HS-27A (cell line): ENCODE measurements around the gene TMPRSS3.

Experiments used
- DNase-seq: peaks from one replicate; pipeline ENCODE4 v3.0.0-alpha.2; 2012; ENCODE audit warnings: low read depth, missing footprints

The TMPRSS3 gene

DNA sequence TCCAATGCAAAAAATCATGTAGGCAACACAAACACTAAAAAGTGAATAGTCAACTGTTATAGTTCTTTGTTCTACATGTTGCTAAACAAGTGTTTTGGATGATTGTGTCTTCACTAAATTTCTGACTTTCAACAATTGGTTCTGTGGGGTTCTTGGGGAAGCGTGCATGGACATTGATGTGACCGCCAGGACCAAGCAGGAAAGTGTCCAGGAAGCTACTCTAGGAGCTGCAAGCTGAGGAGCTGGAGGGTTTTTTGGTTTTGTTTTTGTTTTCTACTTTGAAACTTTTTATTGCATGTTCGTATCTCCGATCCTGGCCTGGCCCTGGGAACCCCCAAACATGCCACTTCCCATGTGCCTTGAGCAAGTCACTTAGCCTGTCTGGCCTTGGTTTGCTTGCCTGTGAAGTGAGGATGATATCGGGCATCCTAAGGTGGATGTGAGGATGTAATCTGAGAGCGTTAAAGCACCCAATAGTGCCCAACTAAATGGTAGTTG is 8.0 kb downstream of the TMPRSS3 start:
- no peak for DNase-seq

- no peak for DNase-seq
These were observed 8.7 kb downstream of the TMPRSS3 start for GRCh38 chr21:42387164-42387563.

GRCh38 chr21:42386034-42386591 is 9.7 kb downstream of the TMPRSS3 start:
- no peak for DNase-seq

- DNase-seq: no peak
These were observed 10.2 kb downstream of the TMPRSS3 start for GRCh38 chr21:42385619-42386018.

DNA sequence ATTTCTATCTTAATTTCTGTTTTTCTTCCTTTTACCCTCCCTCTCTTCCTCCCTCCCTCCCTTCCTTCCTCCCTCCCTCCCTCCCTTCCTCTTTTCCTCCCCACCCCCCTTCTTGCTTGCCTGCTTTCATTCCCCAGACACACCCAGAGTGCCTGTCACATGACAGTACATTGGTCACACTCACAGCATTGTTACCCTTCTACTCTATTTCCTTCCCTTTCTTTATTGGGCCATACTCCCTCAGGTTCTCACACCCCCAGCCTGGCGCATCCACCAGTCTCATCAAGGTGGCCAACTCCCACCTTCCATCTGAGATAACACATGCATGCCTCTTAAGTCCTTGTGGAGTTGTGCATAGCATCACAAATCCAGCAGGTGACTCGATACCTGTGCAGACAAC is 10.9 kb downstream of the TMPRSS3 start:
- no peak for DNase-seq

GRCh38 chr21:42384156-42384945 is 11.5 kb downstream of the TMPRSS3 start:
- no peak for DNase-seq

DNA sequence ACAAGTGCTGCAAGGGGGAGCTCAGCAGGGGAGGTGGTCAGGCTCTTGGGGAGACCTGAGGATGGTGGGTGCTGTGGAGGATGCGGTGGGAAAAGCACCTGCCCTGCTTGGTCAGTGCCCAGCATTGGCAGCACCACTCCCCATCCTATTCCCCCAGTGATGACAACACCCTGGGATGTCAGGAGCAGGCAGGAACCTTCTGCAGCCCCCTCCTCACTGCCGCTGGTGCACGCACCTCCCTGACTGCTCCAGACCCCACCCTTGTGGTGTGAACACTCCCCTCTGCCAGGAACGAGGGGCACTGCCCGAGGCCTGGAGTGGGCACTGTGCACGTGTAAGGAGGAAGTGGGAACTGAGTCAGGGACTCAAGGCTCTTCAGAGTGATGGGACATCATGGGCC is 12.5 kb downstream of the TMPRSS3 start:
- DNase-seq: no peak

GRCh38 chr21:42382915-42383314 is 12.9 kb downstream of the TMPRSS3 start:
- DNase-seq: no peak

- DNase-seq: no peak
These were observed 14.4 kb downstream of the TMPRSS3 start for GRCh38 chr21:42381347-42381984.

DNA sequence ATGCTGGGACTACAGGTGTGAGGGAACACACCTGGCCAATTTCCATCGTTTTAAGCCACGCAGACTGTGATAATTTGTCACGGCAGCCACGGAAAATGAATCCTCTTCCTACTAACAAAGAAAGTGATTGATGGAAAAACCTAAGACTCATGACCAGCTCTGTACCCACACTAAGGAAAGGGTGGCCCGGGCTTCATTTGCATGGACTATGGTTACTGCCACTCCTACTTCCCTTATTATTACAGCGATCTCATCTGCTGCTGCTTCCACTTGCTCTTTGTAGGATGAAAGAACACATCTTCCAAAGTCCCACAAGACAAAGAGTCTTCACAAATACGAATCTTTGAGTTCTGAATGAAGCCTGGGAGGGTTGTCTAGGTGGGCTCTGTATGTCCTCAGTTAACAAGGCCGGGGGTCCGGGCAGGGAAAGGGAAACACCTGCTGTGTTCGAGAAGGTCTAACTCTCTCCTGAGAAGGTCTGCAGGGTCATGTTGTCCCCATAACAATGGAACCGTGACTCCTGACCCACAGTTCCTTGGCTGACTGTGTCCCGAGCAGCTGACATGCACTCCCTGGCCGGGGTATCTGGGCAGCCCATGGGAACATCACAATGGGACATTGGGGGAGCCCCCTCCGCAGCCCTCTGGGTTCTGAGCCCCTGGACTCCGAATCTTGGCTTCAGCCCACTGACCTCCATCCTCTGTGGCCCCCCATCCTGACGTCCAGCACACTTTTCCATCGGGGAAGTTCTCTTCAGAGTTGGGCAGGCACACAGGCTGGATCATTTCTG is 16.2 kb downstream of the TMPRSS3 start:
- no peak for DNase-seq

- DNase-seq: no peak
These were observed 17.4 kb downstream of the TMPRSS3 start for GRCh38 chr21:42378418-42378817.

DNA sequence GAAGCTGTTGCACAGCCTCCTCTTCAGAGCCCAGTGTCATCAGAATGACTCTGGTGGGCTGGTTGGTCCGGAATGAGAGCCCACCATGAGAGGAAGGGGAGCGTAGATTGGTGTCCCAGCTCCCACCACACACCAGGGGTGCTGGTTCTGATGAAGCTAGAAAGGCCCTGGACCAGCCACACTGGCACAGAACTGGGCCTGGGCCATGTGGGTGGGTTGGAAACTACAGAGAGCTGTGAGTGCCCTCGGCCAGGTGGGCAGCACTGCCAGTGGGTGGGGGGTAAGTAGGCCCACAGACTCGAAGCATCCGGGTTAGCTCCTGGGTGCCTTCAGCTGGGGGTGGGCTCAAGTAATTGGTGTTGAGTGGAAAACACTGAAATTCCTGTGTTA is 17.9 kb downstream of the TMPRSS3 start:
- DNase-seq: no peak

DNA sequence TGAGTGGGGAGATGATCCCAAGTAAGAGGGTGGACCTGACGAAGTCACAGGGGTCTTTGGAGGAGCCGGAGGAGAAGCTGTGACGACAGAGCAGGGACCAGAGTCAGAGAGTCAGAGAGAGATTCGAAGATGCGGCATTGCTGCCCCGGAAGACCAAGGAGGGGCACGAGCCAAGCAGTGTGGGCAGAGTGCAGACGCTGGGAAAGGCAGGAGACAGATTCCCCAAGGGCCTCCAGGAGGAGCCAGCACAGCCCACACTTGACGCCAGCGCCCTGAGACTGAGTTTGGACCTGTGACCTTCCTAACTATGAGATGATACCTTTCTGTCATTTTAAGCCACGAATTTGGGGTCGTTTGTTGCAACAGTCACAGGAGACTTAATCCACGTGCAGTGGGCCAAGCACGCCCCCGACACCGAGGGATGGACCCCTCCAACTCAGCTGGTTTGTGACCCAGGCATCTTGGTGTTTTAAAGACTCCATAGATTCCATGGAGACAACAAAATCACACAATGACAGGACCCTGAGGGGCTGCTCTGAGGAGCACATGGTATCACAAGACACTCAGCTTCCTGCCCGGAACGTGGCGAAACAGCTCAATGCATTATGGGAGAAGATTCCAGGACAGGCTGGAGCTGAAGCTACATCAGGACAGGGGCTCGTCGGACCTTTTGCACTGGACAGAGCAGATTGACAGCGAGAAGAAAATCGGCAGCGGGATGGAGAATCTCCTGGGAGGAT is 18.5 kb downstream of the TMPRSS3 start:
- no peak for DNase-seq

DNA sequence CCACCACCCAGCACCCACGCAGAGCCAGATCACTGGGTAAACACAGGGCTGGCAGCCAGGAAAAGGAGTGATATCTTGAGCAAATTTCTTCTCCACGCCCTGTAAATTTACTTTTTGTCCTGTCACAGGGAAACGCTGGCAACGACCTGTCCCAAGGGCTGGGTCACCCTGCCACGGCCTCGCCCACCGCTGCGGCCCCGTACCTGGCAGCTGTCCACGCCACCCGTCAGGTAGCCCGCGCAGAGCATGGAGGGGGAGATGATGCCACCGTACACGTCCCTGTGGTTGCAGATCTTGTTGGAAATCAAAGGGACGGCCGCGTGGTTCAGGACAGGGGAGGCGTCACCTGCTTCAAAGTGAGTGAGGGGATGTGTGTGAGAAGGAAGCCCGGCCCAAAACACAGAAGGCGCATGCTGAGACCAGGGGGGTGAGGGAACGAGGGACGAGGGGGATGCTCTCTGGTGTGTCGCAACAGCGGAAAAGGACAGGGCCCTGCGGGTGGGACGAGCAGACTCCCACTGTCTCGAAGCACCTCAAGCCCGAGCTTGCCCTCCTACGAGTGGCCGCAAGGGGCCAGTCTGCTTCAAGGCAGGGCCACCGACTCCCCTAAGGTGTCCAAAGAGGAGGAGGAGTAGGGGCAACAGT is 19.4 kb downstream of the TMPRSS3 start:
- no peak for DNase-seq

DNA sequence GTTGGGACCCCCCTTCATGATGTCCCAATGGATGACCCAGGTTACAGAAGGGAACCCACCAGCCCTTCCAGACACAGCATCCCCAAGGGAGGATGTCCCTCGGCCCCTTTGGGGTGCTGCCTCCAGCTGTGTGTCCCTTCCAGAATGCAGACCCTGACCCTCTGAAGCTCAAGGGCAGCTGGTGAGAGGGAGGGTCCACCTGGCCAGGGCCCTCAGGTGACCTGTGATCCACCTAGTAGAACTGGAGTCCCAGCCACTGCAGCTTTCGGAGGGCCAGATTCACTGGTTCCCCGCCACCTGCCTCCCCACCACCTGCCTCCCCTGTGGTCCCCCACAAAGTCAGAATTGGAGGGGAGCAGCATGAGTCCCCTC is 19.9 kb downstream of the TMPRSS3 start:
- DNase-seq: no peak

- no peak for DNase-seq
These were observed 20.3 kb downstream of the TMPRSS3 start for GRCh38 chr21:42375506-42375905.

GRCh38 chr21:42374864-42375499 is 20.9 kb downstream of the TMPRSS3 start:
- DNase-seq: no peak

GRCh38 chr21:42374457-42374856 is 21.4 kb downstream of the TMPRSS3 start:
- DNase-seq: no peak

GRCh38 chr21:42373908-42374455 is 21.9 kb downstream of the TMPRSS3 start:
- DNase-seq: no peak

GRCh38 chr21:42373196-42373907 is 22.5 kb downstream of the TMPRSS3 start:
- DNase-seq: no peak
